T-helper 1 cell treated with Interleukin-12 subunit alpha and Interleukin-12 subunit beta and Interleukin-4 antibody, amounts not matched to agents 30 μg/mL and 1 μg/mL, for 36 hours (primary cell): Measurements from ENCODE around the gene FBP1.

Experiments used
- H3K27ac Mint-ChIP-seq: one replicate; pipeline ENCODE4 v1.8.0; 2021; ENCODE audit warnings: mild to moderate bottlenecking, mixed read lengths
- H3K27me3 Mint-ChIP-seq: one replicate; pipeline ENCODE4 v1.8.0; 2021; ENCODE audit warnings: low read depth, mixed read lengths
- H3K36me3 Mint-ChIP-seq: one replicate; pipeline ENCODE4 v1.8.0; 2021; ENCODE audit warnings: low read depth, mixed read lengths
- H3K4me1 Mint-ChIP-seq: one replicate; pipeline ENCODE4 v1.8.0; 2021; ENCODE audit warnings: low read depth, mixed read lengths
- H3K4me3 Mint-ChIP-seq: one replicate; pipeline ENCODE4 v1.8.0; 2021; ENCODE audit warnings: mild to moderate bottlenecking, moderate library complexity, mixed read lengths
- H3K9me3 Mint-ChIP-seq: one replicate; pipeline ENCODE4 v1.8.0; 2021; ENCODE audit warnings: mixed read lengths

The FBP1 gene

GRCh38 chr9:94560237-94560636 is 79.1 kb downstream of the FBP1 start:
- peaks cover 1% of the 10 kb centered on the region for H3K4me1 Mint-ChIP-seq

GRCh38 chr9:94557376-94557775 is 81.9 kb downstream of the FBP1 start:
- Mint-ChIP-seq H3K27ac (no peak overlapping the region), H3K4me3 (no peak overlapping the region), H3K36me3 (no peaks in the 10 kb centered on the region), H3K27me3 (no peaks in the 10 kb centered on the region), H3K4me1 (no peaks in the 10 kb centered on the region), H3K9me3 (no peaks in the 10 kb centered on the region)

More at GRCh38 chr9:94560237-94560636, 79.1 kb downstream of the FBP1 start:
- H3K27me3 Mint-ChIP-seq, result peaks cover 3% of the 10 kb centered on the region
- no peaks in the 10 kb centered on the region for H3K9me3 Mint-ChIP-seq
- H3K36me3 Mint-ChIP-seq, result no peaks in the 10 kb centered on the region
- no peak overlapping the region for H3K4me3 Mint-ChIP-seq
- no peak overlapping the region for H3K27ac Mint-ChIP-seq

- Mint-ChIP-seq H3K4me3 (no peak within 1 kb of the TSS), H3K36me3 (no peaks in the 10 kb centered on the region), H3K4me1 (no peaks in the 10 kb centered on the region), H3K27me3 (peaks cover 12% of the 10 kb centered on the region), H3K9me3 (no peaks in the 10 kb centered on the region), H3K27ac (no peak within 1 kb of the TSS)
Observed at GRCh38 chr9:94554439-94555331, 84.6 kb downstream of the FBP1 start, which contains the start of gene PCAT7. Gene PCAT7, plus strand, starts transcription at chr9:94555083.

- H3K4me1 Mint-ChIP-seq, result no peaks in the 10 kb centered on the region
- no peaks in the 10 kb centered on the region for H3K36me3 Mint-ChIP-seq
- no peak overlapping the region for H3K27ac Mint-ChIP-seq
- H3K27me3 Mint-ChIP-seq, result peaks cover 16% of the 10 kb centered on the region
- H3K4me3 Mint-ChIP-seq, result no peak overlapping the region
- no peaks in the 10 kb centered on the region for H3K9me3 Mint-ChIP-seq
Observed at GRCh38 chr9:94554078-94554438, 85.3 kb downstream of the FBP1 start.
